Liver (tissue), 9 donors: ENCODE measurements around the gene YY1. TPM values are rescaled to one million over a fixed set of nuclear protein-coding genes. Genes with fewer than 3 reads are reported as not detected.

ENCODE experiments used
- DNase-seq: peaks from one replicate; pipeline ENCODE4 v3.0.0-alpha.2; 2017; ENCODE audit warnings: low spot score
- H3K27ac ChIP-seq, 2 donors: one replicate each; pipeline ENCODE4 v1.7.0; 2013; ENCODE audit warnings: inconsistent platforms in 2 of 2, low read length in 2 of 2, control low read depth in 1 of 2, low read depth in 1 of 2, mild to moderate bottlenecking in 1 of 2
- H3K27me3 ChIP-seq, 4 donors: one replicate each; pipeline versions ENCODE4 v1.6.1 to v1.7.0; 2013; ENCODE audit warnings: low read length in 3 of 4, inconsistent platforms in 1 of 4, mild to moderate bottlenecking in 1 of 4, moderate library complexity in 1 of 4; ENCODE audit not compliant: control insufficient read depth in 4 of 4, insufficient read depth in 4 of 4
- H3K36me3 ChIP-seq, 4 donors: one replicate each; pipeline versions ENCODE4 v1.6.1 to v1.7.0; 2013; ENCODE audit warnings: low read length in 3 of 4, mild to moderate bottlenecking in 3 of 4, low read depth in 1 of 4, moderate library complexity in 1 of 4; ENCODE audit not compliant: control insufficient read depth in 4 of 4, insufficient read depth in 3 of 4
- H3K4me1 ChIP-seq, 4 donors: one replicate each; pipeline versions ENCODE4 v1.6.1 to v1.7.0; 2013; ENCODE audit warnings: low read length in 3 of 4, mild to moderate bottlenecking in 3 of 4, moderate library complexity in 1 of 4; ENCODE audit not compliant: control insufficient read depth in 4 of 4, insufficient read depth in 4 of 4
- H3K4me3 ChIP-seq, 3 donors: one replicate each; pipeline versions ENCODE4 v1.6.1 to v1.7.0; 2013; ENCODE audit warnings: low read length in 3 of 3, control low read depth in 1 of 3, low read depth in 1 of 3, mild to moderate bottlenecking in 1 of 3
- H3K9ac ChIP-seq, 2 donors: one replicate each; pipeline ENCODE4 v1.7.0; 2013; ENCODE audit warnings: low read length in 2 of 2, mild to moderate bottlenecking in 2 of 2, moderate library complexity in 2 of 2, control low read depth in 1 of 2, low read depth in 1 of 2
- H3K9me3 ChIP-seq, 4 donors: one replicate each; pipeline versions ENCODE4 v1.6.1 to v1.7.0; 2013; ENCODE audit warnings: low read length in 3 of 4; ENCODE audit not compliant: control insufficient read depth in 4 of 4
- EGR1 ChIP-seq, 2 donors: IDR thresholded peaks; 2 replicates each; pipeline ENCODE4 v1.6.1; 2016 to 2018; ENCODE audit warnings: antibody characterized with exemption in 2 of 2, low read depth in 2 of 2
- FOXA1 ChIP-seq: IDR thresholded peaks from 2 replicates; pipeline ENCODE4 v1.6.1; 2016; ENCODE audit warnings: antibody characterized with exemption
- FOXA2 ChIP-seq: IDR thresholded peaks from 2 replicates; pipeline ENCODE4 v1.6.1; 2016; ENCODE audit warnings: antibody characterized with exemption
- GABPA ChIP-seq, 2 donors: IDR thresholded peaks in 1 of 2; conservative IDR thresholded peaks in 1 of 2; 2 replicates each; pipeline ENCODE4 v1.6.1; 2016; ENCODE audit warnings: antibody characterized with exemption in 2 of 2, mild to moderate bottlenecking in 1 of 2, moderate library complexity in 1 of 2
- HNF4A ChIP-seq, 2 donors: conservative IDR thresholded peaks; 2 replicates each; pipeline ENCODE4 v1.6.1; 2016; ENCODE audit warnings: antibody characterized with exemption in 2 of 2, mild to moderate bottlenecking in 2 of 2
- HNF4G ChIP-seq: IDR thresholded peaks from 2 replicates; pipeline ENCODE4 v1.6.1; 2016; ENCODE audit warnings: antibody characterized with exemption
- JUND ChIP-seq, 2 donors: IDR thresholded peaks; 2 replicates each; pipeline ENCODE4 v1.6.1; 2016; ENCODE audit warnings: antibody characterized with exemption in 2 of 2
- NR2F2 ChIP-seq: IDR thresholded peaks from 2 replicates; pipeline ENCODE4 v1.6.1; 2016; ENCODE audit warnings: antibody characterized with exemption
- RAD21 ChIP-seq, 2 donors: IDR thresholded peaks; 2 replicates each; pipeline ENCODE4 v1.6.1; 2016; ENCODE audit warnings: antibody characterized with exemption in 2 of 2, mild to moderate bottlenecking in 2 of 2
- RXRA ChIP-seq, 2 donors: IDR thresholded peaks; 2 replicates each; pipeline ENCODE4 v1.6.1; 2017 to 2018; ENCODE audit warnings: antibody characterized with exemption in 2 of 2, mild to moderate bottlenecking in 1 of 2
- TAF1 ChIP-seq: conservative IDR thresholded peaks from 2 replicates; pipeline ENCODE4 v1.6.1; 2016; ENCODE audit warnings: antibody characterized with exemption, mild to moderate bottlenecking
- WGBS: extraction: QIAGEN DNeasy Blood & Tissue Kit; methylation state at CpG from one replicate; pipeline ENCODE4 v1.1.7; 2013; 5-methylcytosine and 5-hydroxymethylcytosine counted together
- polyA plus RNA-seq, 2 donors: library from polyadenylated mRNA; stranded (reverse) in 1 of 2; unstranded in 1 of 2; fragments of 200-250 nt in 1 of 2; fragments of >200 nt in 1 of 2; fragmentation: Nextera tagmentation in 1 of 2; extraction: Ambion mirVana in 1 of 2; gene quantifications; one replicate each; pipeline versions ENCODE4 v1.2.1 to v1.2.3, GENCODE V29; 2013 to 2015
- total RNA-seq, 2 donors: library from RNA; depleted of rRNA; stranded (reverse); fragments of >200 nt; gene quantifications; one replicate each; pipeline ENCODE4 v1.2.3, GENCODE V29; 2014
- TF ChIP-seq, protein P1 (sequence below): IDR thresholded peaks from 2 replicates; pipeline ENCODE4 v1.6.1; 2016; ENCODE audit warnings: antibody characterized with exemption, mild to moderate bottlenecking
- TF ChIP-seq, protein P2 (sequence below): IDR thresholded peaks from 2 replicates; pipeline ENCODE4 v1.6.1; 2016; ENCODE audit warnings: antibody characterized with exemption
- TF ChIP-seq, protein P3 (sequence below): fragments of 150-350 bp; IDR thresholded peaks from 2 replicates; pipeline ENCODE4 v1.5.1; 2017; ENCODE audit warnings: improper control_type of control experiment, low read depth, low read length; ENCODE audit not compliant: missing input control
- donor health status: healthy.
- donor health status: healthy.
- donor health status: healthy.
- donor health status: healthy.
- donor health status: healthy.

Gene YY1
- total and polyA plus RNA-seq, 4 donors = 15.8 to 37.4 (median 28.8) TPM

DNA sequence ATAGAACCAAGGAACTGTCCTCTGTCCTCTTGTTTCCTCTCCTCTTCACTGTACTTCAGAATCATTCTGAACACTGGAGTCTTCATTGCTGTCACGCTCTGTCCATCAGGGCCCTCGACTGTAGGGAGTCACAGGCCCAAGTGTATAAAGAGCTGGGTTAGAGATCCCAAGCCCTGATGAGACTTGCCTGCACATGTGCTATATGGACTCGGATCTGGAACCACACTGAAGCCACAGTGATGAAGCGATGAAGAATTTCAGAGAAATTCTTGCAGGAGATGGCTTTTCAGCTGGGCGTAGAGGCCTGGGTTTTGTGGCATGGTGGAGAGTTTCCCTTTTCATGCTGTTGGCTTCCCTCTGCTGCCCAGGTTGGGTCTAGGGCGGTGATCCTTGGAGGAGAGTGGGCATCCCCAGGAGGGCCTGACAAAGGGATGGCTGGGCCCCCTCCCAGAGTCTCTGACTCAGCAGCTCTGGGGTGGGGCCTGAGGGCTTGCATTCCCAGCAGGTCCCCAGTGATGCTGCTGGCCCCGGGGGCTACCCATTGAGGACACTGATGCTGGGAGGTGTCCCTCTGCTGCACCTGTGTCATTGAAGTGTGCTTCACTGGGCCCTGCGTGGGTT is 39.6 kb upstream of the YY1 start:
- H3K27me3 ChIP-seq = no peaks in the 10 kb centered on the region
- H3K27ac ChIP-seq = no peak overlapping the region
- WGBS = 95% methylated on average over 8 of the region's 8 CpGs
- DNase-seq = no peak
- H3K4me1 ChIP-seq = peaks cover 0 to 6% (median 2%) of the 10 kb centered on the region in 4 donors
- no peaks in the 10 kb centered on the region for H3K36me3 ChIP-seq
- H3K9ac ChIP-seq = no peak overlapping the region
- TF ChIP-seq FOXA1 (no peak), HNF4A (conservative IDR thresholded peaks at IDR 0.05) (no peak)
- TF ChIP-seq, protein P1, sequence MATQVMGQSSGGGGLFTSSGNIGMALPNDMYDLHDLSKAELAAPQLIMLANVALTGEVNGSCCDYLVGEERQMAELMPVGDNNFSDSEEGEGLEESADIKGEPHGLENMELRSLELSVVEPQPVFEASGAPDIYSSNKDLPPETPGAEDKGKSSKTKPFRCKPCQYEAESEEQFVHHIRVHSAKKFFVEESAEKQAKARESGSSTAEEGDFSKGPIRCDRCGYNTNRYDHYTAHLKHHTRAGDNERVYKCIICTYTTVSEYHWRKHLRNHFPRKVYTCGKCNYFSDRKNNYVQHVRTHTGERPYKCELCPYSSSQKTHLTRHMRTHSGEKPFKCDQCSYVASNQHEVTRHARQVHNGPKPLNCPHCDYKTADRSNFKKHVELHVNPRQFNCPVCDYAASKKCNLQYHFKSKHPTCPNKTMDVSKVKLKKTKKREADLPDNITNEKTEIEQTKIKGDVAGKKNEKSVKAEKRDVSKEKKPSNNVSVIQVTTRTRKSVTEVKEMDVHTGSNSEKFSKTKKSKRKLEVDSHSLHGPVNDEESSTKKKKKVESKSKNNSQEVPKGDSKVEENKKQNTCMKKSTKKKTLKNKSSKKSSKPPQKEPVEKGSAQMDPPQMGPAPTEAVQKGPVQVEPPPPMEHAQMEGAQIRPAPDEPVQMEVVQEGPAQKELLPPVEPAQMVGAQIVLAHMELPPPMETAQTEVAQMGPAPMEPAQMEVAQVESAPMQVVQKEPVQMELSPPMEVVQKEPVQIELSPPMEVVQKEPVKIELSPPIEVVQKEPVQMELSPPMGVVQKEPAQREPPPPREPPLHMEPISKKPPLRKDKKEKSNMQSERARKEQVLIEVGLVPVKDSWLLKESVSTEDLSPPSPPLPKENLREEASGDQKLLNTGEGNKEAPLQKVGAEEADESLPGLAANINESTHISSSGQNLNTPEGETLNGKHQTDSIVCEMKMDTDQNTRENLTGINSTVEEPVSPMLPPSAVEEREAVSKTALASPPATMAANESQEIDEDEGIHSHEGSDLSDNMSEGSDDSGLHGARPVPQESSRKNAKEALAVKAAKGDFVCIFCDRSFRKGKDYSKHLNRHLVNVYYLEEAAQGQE = no peak
- H3K9me3 ChIP-seq = no peaks in the 10 kb centered on the region
- no peak overlapping the region for H3K4me3 ChIP-seq

DNA sequence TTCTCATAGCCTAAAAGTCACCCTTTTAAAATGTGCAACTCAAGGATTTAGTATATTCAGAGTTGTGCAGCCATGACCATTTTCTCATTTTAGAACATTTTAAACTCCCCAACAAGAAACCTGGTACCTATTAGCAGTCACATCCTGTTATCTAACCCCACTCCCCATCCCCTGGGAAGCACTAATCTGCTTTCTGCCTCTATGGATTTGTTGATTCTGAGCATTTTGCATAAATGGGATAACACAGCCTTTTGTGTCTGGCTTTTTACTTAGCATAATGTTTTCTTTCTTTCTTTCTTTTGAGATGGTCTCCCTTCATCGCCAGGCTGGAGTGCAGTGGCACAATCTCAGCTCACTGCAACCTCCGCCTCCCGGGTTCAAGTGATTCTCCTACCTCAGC is 38.6 kb upstream of the YY1 start:
- no peaks in the 10 kb centered on the region for H3K9me3 ChIP-seq
- peaks cover 5 to 12% (median 5%) of the 10 kb centered on the region in 4 donors for H3K4me1 ChIP-seq
- DNase-seq = no peak
- no peak overlapping the region for H3K9ac ChIP-seq
- no peaks in the 10 kb centered on the region for H3K36me3 ChIP-seq
- TF ChIP-seq RAD21 (IDR thresholded peaks at IDR 0.05) (no peak), EGR1 (IDR thresholded peaks at IDR 0.05; ENCODE audit: low read depth in 2 of 2) (no peak), JUND (IDR thresholded peaks at IDR 0.05) (no peak), FOXA2 (no peak), RXRA (IDR thresholded peaks at IDR 0.05) (no peak), TAF1 (no peak), NR2F2 (no peak), HNF4G (no peak), GABPA (IDR thresholded peaks at IDR 0.05 in 1 of 2, conservative IDR thresholded peaks at IDR 0.05 in 1 of 2) (no peak), HNF4A (conservative IDR thresholded peaks at IDR 0.05) (no peak)
- TF ChIP-seq, protein P2, sequence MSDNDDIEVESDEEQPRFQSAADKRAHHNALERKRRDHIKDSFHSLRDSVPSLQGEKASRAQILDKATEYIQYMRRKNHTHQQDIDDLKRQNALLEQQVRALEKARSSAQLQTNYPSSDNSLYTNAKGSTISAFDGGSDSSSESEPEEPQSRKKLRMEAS = no peak
- TF ChIP-seq, protein P3, sequence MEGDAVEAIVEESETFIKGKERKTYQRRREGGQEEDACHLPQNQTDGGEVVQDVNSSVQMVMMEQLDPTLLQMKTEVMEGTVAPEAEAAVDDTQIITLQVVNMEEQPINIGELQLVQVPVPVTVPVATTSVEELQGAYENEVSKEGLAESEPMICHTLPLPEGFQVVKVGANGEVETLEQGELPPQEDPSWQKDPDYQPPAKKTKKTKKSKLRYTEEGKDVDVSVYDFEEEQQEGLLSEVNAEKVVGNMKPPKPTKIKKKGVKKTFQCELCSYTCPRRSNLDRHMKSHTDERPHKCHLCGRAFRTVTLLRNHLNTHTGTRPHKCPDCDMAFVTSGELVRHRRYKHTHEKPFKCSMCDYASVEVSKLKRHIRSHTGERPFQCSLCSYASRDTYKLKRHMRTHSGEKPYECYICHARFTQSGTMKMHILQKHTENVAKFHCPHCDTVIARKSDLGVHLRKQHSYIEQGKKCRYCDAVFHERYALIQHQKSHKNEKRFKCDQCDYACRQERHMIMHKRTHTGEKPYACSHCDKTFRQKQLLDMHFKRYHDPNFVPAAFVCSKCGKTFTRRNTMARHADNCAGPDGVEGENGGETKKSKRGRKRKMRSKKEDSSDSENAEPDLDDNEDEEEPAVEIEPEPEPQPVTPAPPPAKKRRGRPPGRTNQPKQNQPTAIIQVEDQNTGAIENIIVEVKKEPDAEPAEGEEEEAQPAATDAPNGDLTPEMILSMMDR = no peak
- H3K27ac ChIP-seq = no peak overlapping the region
- H3K4me3 ChIP-seq = no peak overlapping the region
- 95% methylated on average over 3 of the region's 3 CpGs for WGBS
- no peaks in the 10 kb centered on the region for H3K27me3 ChIP-seq
